Transverse colon (tissue), 4 donors: ENCODE results near the gene ZFHX2.

Experiments
- CTCF ChIP-seq, 5 experiments: fragments of 200-600 bp in 3 of 5; fragments of 450-650 bp in 2 of 5; sonication (generic) in 3 of 5; IDR thresholded peaks; 1 replicate in 2 of 5; 2 replicates in 3 of 5; pipeline ENCODE4 v1.5.1; 2016 to 2017; ENCODE audit warnings: antibody characterized with exemption in 5 of 5, inconsistent platforms in 3 of 5, mild to moderate bottlenecking in 2 of 5, moderate library complexity in 1 of 5
- EP300 ChIP-seq: sonication (generic); formaldehyde crosslinking; IDR thresholded peaks from one replicate; pipeline ENCODE4 v1.6.1; 2017; ENCODE audit warnings: antibody characterized with exemption, low read depth
- POLR2A ChIP-seq: fragments of 450-650 bp; IDR thresholded peaks from one replicate; pipeline ENCODE4 v1.6.1; 2016; ENCODE audit warnings: antibody characterized with exemption, mild to moderate bottlenecking, moderate library complexity
- POLR2AphosphoS5 ChIP-seq, 3 donors: sonication (generic); formaldehyde crosslinking; IDR thresholded peaks; one replicate each; pipeline ENCODE4 v1.6.1; 2016; ENCODE audit warnings: antibody characterized with exemption in 3 of 3

DNA sequence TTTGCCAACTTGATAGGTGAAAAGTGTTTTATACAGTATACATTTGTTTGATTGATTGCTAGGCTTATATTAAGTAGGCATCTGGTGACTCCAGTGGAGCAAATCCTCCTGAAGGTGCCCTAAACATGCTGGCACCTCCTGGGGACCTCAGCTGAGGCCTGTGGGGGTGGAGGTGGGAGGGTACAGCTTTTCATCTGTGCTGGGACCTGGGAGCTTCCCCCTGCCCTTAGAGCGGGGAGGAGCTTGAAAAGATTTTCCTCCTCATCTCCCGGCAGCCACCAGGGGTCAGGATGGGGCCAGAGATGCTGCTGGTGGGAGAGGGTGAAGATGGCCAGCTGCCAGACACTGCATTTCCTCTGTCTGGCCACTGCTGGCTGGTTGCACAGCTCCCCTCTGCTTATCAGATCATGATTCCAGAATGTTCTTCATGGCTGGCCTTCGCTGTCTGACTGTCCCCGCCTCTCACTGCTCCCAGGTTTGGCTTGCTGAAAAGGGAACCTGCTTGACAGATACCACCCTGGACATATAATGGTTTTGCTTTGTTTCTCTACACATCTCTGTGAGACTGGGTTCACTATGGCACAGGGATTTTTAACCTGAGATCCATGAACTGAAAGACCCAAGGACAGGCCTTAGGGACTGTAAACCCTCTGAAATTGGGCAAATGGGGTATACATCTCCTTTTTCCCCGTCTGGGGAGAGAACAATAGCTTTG, 37.5 kb upstream of the ZFHX2 start:
- TF ChIP-seq POLR2AphosphoS5 (IDR thresholded peaks at IDR 0.05): peak in 1 of 3 donors; percentile 56
- TF ChIP-seq POLR2A: no peak
- TF ChIP-seq CTCF (IDR thresholded peaks at IDR 0.05): peak; percentile 53 to 90 (median 73)
- no peak for TF ChIP-seq EP300
